Measurements from ENCODE around the gene DCAF8.

The DCAF8 gene

DNA sequence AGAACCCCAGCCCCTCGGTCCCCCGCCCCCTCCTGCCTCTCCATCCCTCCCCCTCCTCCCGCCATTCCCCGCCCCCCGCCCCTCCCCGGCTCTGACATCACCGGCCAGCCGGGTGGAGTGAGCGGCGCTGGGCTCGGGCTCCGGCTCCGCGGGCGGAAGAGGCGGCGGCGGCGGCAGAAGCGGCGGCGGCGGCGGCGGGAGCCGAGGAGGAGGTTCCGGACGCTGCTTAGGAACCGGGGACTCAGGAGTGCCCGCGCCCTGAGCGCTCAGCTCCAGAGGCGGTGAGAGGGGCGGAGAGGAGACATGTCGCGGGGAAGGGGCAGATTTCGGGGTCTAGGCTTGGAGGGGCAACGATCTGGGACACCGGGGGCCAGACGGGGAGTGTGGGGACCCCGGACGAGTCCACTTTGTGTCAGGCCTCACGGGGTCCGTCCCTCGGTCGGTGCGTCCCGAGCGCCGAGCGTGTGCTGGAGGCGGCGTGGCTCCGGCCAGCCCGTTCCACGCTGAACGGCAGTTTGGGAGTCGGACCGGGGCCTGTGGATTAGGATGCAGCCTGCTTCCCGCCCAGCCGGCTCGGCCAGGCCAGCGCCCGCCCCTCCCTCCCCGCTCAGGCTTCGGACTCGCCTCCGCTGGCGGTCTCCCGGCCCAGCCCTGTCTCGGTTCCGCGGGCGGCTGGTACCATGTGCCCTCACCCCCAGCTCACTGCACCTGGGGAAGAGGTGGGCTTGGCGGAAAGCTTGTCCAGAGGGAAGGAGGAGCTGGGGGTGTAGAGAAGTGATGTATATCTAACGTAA lies 56.9 kb downstream of the DCAF8 start, which contains the start of gene PEA15:
PEA15 (plus strand) TSS at position 143 of the 794 bp plus-strand sequence. CDS start 6,161 bp downstream, outside the sequence.
- peak; percentile 40 for DNase-seq (ENCODE audit: low read depth in 2 of 2)

DNA sequence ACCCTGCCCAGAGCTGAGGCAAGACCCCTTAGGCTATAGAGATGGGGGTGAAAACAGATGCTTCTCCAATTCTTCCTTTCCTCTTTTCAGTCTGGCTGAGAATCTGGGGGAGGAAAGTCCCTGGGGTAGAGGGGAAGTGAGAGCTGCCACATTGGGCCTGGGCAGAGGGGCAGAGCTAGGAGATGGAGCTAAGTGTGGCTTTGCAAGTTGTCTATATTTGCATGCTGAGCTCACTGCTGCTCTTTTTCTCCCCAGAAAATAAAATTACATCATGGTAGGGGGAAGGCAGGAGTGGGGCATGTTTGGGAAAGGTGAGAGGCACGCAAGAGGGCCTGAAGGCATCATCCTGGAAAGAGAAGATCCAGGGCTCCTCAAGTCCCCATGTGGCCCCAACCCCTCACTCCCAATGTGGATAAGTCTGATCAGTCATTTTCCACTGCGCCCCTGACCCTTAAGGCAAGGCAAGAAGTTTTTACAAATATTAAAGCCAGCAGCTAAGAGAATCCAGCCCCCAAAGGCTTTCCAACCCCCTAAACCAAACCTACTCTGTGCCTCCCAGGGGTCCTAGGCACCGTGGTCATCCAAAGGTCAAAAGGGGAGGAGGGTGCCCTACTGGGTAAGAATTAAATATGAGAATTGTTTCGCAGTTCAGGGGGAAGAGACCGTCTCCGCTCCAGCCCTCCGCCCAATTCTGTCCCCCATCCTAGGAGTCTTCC lies 57.7 kb downstream of the DCAF8 start:
- no peak for DNase-seq (ENCODE audit: low read depth in 2 of 2)

GRCh38 chr1:160200786-160201185 lies 61.6 kb downstream of the DCAF8 start:
- no peak for DNase-seq (ENCODE audit: low read depth in 2 of 2)

DNA sequence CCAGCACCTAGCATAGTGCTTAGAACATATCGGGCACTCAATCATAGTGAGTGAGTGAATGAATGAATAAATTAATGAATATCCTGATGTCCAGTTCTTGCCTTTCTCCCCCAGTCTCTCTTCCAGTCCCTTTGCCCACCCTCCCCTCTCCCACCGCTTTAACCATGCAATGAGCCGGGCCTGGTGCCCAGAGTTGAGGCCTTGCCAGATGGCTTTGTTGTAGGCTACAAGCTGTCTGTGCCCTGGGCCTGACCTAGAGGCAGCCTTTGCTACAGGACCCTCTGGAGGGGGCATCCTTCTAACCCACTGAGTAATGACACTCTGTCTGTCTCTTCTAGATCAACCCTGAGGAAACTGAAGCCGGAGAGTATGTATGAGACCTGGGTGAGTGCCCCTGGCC lies 65.1 kb downstream of the DCAF8 start:
- no peak for DNase-seq (ENCODE audit: low read depth in 2 of 2)

DNA sequence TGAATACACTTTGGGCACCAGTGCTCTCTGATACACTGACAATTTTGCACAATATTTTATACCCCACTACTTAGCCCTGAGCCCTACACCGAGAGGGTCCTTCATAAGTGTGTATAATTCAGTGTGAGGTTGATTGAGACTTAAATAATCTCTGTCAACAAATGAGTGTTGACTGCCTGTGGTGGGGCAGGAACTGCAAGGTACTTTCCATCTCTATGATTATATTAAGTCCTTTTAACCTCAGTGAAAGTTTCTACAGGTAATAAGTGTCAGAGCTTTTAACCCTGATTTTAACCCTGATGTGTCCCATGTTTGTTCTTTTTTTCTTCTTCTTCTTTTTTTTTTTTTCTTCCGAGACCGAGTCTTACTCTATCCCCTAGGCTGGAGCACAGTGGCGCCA lies 66.2 kb downstream of the DCAF8 start:
- DNase-seq (ENCODE audit: low read depth in 2 of 2) = no peak

DNA sequence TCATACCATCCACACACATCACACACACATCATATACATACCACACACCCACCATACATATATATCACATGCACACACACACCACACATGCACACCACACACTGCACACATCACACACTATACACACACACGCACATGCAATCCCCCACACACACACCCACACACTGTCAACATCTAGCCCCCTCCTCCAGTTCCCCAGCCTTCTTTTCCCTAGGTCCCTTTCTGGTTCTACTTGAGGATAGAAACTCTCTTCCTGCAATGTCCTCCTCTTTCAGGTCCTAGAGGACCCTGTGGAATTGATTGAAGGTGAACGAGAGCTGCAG lies 67.7 kb downstream of the DCAF8 start:
- DNase-seq (ENCODE audit: low read depth in 2 of 2) = no peak

- DNase-seq (ENCODE audit: low read depth in 2 of 2) = no peak
Measured at GRCh38 chr1:160193832-160194736, 68.3 kb downstream of the DCAF8 start.

DNA sequence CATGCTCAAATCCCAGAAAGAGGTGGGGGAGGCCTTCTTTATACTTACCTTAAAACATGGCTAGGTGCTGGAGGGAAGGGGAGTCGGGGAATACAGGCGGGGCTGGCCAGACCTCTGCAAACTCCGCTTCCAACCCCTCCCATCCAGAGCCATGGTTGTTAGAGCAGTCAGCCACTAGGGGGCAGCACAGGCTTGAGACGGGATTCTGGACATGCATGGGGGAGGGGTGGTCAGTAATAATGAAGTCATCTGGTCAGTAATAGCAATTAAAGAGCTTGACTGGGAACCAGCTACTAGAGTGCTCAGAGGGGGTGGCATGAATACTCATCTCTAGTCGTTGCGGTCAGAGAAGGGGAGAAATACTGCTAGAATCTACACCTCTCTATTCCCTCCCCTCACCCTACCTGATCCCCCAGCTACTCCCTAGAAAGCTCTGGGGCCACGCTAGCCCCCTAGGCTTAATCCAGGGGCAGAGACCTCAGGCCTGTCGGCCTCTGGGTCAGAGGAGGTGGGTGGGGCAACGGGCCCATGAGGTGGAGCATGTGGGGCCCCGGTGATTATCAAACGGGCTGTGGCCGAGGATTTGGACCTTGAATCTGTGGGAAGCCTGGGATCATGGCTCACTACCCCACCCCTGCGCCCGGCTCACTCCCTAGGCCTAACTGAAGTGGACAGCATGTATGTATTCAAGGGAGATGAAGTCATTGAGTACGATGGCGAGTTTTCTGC lies 69.1 kb downstream of the DCAF8 start:
- peak; percentile 61 to 68 for DNase-seq (ENCODE audit: low read depth in 2 of 2)

- DNase-seq (ENCODE audit: low read depth in 2 of 2) = no peak
Measured at GRCh38 chr1:160192234-160192633, 70.1 kb downstream of the DCAF8 start.

- no peak for DNase-seq (ENCODE audit: low read depth in 2 of 2)
Measured at GRCh38 chr1:160191756-160192155, 70.6 kb downstream of the DCAF8 start.

DNA sequence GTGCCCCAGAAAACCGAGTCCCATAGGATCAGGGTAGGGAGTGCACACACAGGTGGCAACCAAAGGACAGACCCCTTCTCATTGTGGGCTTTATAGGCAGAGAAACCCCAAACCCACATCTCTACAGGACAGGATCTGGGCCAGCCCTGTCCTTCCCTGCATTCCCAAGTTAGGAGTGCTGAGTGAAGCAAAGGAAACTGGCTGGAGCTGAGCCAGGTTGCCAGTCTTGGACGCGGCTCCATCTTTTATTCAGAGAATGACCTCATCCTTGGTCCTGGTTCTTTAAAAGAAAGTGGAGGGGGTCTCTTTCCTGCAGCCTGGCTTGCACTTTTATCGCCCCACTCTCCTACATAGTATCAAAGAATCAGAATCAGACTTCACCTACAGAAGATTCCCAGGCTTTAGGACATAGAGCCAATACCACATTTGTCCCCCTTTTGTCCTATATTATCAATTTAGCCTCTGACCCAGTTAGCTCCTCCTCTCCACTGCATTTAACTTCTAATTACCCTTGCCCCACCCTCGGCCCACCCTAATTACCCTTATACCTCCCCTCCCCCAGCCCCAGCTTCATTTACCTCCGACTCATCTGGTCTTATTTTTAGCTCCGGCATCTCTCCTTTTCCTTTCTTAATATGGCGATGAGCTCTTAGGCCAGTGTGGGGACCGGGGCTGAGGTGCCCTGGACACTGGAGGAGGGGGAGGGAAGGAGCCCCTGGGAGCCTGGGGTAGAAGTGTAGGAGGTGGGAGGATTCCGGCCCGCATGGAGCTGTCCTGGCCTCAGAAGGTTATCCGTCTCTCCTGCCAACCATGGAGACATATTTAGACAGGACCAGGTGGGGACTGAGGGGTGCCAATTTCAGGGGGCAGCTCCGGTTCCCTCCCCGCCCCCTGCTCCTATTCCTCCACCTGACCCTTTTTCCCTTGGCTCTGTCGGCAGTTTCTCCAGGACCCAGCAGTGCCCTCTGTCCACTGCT lies 72.4 kb downstream of the DCAF8 start, which contains the start of gene CASQ1:
CASQ1 (plus strand) TSS at position 927 of the 977 bp plus-strand sequence. CDS start 177 bp downstream, outside the sequence.
- no peak for DNase-seq (ENCODE audit: low read depth in 2 of 2)

- DNase-seq (ENCODE audit: low read depth in 2 of 2) = no peak
Measured at GRCh38 chr1:160188341-160188740, 74.0 kb downstream of the DCAF8 start.

DNA sequence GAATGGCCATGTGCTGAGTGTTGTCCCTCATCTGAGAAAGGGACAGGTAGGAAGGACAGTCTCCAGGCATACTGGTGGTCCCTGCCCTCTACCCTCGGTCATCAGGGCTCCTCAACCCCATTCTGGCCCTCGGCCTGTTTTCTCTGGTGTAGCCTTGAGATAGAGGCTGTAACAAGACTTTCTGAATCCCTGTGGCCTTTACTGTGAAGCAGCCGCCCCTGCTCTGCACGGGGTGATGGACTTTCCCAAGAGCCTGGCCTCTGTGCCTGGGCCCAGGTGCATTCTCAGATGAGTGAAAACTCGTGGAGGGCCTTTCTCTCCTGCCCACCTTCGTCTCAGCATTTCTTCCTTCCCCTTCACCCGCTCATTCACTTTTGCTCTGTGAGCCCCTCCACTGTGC lies 74.9 kb downstream of the DCAF8 start:
- no peak for DNase-seq (ENCODE audit: low read depth in 2 of 2)

DNA sequence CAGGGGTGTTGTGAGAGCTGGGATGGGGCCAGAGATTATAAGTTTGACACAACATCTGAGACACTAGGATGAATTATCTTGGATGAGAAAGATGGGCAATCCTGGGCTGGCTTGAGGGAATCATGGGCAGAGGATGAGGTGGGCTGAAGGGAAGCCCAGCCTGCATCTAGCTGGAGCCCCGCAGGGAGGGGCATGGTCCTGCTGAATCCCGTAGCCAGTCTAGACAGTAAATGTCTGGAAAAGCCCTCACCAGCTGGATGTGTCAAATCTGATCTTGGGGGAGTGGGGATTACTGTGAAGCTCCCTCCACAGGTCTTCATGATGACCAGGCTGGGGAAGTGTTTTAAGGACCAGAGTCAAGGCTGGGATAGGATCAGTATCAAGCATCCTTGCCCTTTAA lies 75.6 kb downstream of the DCAF8 start:
- DNase-seq (ENCODE audit: low read depth in 2 of 2) = no peak

GRCh38 chr1:160186246-160186645 lies 76.1 kb downstream of the DCAF8 start:
- no peak for DNase-seq (ENCODE audit: low read depth in 2 of 2)

- DNase-seq (ENCODE audit: low read depth in 2 of 2) = no peak
Measured at GRCh38 chr1:160179336-160179735, 83.0 kb downstream of the DCAF8 start.

DNA sequence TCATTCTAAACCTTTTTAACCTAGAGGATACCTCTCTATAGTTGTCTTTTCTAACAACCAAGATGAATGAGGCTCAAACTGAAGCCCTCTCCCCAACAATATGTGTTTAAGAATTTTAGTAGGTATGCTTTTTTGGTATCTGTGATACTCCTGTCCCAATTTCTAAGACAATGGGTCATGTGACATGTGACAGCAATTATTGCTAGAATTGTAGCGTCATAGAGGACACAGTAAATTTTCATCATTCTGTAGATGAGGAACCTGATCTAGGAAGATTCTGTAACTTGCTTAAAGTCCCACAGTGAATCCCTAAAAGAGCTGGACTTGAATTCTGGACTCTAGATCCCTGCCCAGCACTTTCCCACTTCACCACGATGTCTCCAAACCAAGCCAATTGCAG lies 83.6 kb downstream of the DCAF8 start:
- no peak for DNase-seq (ENCODE audit: low read depth in 2 of 2)

- DNase-seq (ENCODE audit: low read depth in 2 of 2) = no peak
Measured at GRCh38 chr1:160177667-160178066, 84.7 kb downstream of the DCAF8 start.

DNA sequence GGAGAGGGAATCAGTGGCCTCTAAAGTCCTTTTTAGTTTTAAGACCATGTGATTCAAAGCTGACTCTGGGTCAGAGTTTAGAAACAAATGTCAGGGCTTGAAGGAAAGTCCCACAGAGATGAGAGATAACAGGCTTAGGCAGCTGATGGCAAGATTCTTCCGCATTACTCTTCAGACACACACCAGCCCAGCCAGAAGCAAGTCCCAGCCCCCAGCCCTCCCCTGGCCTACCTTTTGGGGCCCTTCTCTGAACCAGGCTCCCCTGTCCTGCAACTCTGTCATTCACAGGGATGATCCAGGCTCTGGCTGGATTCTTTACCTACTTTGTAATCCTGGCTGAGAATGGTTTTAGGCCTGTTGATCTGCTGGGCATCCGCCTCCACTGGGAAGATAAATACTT lies 85.1 kb downstream of the DCAF8 start:
- DNase-seq (ENCODE audit: low read depth in 2 of 2) = no peak

- DNase-seq (ENCODE audit: low read depth in 2 of 2) = no peak
Measured at GRCh38 chr1:160171980-160172379, 90.4 kb downstream of the DCAF8 start.

All from stimulated activated CD8-positive, alpha-beta memory T cell treated with anti-CD3 and anti-CD28 coated beads, Interleukin-2, amount 100 ng/mL, for 1 hour (primary cell).